Measurements from ENCODE around the gene SULT4A1.

Gene SULT4A1

DNA sequence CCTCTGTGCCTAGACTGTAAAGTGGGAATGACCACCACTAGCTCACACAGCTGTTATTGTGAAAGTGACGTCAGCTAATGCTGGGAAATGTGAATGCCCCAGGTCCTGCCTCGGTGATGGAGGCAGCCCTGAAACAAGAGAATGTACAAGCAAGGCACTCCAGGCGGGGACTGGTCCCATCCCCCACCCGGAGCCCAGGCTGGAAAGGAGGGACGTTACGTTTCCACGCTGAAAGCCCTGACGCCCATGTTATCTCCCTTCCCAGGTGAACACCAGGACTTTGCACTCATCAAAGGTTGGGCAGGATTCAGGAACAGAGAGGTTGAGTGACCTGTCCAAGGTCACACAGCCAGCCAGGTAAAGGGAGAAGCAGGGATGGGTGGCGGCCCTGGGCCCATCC is 784 bp downstream of the SULT4A1 start:
- peak in 7 of 56 donors; percentile 4 to 49 (median 22) for DNase-seq

DNA sequence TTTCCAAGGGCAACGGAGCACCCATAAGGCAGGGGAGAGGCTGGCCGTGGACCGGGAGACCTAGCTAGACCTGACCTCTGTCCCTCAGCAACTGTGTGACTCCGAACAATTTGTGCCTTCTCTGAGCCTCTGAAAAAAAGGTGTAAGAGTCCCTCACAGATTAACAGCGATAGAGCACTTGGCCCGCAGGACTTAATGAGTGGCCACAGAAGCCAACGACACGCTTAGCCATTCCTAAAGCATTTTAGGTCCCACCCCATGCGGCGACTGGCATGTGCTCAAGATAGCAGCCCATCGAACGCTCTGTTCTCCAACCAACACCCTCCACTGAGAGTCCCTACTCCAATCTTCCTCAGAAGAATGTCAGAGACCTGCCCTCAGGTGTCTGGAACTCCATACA is 1.5 kb downstream of the SULT4A1 start:
- DNase-seq: no peak

DNA sequence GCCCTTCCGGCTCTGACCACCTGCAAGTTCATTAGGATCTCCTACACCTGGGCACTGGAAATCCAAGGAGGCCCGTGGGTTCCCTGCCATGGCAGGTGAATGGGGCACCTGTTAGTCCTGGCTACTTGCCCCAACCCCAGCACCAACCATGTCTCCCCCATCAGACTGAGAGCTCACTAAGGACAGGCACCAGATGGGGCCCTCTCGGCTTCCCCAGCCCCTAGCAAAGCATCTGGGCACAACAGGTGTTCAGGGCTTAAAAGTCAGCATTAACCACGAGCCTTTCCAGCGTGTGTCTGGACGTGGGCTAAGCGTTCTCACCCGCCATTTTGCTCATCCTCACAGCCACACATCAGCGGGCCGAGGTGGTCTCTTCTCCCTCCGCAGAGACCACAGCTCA is 2.2 kb downstream of the SULT4A1 start:
- DNase-seq: no peak

DNA sequence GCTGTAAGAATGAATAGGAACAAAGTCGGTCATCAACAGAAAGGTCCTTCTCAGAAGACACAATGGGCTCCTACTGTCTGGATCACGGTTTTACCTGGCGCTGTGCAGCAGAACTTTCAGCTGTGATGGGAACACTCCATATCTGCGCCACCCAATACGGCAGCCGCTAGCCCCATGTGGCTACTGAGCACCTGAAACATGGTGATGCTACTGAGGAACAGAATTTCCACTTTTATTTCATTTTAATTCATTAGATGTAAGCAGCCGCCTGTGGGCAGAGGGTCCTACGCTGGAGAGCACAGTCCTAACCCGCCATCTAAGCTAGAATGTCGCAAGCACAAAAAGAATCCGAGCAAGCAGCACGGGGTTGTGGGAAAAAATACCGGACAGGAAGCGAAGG is 2.7 kb downstream of the SULT4A1 start:
- DNase-seq: no peak

DNA sequence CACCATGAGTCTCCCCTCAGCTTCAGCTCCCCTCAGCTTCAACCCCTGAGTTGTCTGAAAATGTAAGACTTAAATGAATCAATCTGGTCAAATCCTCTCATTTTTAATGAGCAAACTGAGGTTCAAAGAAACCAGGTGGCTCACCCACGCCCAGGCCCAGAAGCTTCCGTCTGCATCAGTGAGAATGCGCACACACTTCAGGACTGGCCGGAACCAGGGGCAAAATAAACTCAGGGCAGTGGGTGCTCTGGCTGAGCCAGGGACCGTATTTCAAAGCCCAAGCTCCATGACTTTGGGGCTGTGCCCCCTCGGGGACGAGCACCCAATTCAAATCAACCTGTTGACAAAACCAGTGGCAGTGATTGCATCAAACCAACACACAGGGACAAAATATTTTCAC is 3.1 kb downstream of the SULT4A1 start:
- no peak for DNase-seq

DNA sequence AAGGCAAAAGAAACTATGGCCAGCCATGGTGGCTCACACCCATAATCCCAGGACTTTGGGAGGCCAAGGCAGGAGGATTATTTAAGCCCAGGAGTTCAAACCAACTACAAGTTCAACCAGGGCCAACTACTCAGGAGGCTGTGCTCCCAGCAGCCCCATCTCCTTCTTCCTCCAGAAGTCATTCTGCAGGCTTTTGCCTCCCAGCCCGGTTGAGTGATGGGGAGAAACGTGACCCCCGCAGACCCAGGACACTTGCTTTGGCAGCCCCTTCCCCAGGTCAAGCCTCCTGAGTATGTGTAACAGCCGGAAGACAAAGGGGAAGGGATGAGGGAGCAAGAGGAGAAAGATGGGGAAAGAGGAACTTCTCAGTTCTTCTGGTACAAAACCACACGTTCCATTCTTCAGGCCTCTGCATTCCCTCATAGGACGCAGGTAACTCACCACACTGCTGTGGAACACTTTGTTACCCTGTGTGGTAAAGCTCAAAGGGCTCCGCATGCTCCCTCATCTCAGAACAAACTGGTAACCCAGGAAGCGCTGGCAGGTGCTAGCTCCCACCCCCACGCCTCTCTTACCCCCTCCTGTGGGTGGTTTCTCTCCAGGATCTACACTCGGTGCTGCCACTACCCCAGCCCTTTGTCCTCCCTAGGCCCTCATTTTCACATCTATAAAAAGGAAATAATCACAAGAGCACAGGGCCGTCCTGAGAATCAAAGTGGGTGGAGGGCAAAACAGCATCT is 4.0 kb downstream of the SULT4A1 start:
- DNase-seq: no peak

DNA sequence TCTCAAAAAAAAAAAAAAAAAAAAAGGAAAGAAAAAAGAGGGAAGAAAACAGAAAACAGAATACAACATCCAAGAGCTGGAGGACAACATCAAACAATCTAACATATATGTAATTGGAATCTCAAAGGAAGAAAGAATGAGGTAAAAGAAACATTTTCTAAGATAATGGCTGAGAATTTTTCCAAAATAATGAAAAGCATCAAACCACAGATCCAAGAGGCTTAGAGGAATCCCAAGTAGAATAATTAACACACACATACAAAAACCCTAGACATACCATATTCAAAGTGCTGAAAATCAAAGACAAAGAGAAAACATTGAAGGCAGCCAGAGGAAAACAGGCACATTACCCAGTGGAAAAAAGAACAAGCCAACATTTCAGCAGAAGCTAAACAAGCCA is 4.9 kb downstream of the SULT4A1 start:
- no peak for DNase-seq

DNA sequence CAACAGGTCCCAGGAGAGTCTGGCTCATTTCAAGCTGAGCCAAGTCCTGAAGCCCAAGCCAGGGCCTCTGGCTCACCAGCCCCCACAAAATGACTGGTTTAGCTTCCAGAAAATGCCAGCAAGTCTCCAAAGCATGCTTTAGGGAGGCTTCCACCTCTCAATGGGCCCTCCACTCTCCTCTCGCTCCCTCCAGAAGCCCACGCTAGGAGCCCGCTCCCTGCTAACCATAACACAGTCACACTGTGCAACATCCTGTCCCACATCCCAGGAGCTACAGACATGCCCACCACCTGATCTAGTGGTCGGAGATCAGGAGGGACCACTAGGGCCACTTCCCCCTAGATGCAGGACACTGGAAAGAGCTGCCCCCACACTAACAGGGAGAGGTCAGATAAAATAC is 6.9 kb downstream of the SULT4A1 start:
- no peak for DNase-seq

DNA sequence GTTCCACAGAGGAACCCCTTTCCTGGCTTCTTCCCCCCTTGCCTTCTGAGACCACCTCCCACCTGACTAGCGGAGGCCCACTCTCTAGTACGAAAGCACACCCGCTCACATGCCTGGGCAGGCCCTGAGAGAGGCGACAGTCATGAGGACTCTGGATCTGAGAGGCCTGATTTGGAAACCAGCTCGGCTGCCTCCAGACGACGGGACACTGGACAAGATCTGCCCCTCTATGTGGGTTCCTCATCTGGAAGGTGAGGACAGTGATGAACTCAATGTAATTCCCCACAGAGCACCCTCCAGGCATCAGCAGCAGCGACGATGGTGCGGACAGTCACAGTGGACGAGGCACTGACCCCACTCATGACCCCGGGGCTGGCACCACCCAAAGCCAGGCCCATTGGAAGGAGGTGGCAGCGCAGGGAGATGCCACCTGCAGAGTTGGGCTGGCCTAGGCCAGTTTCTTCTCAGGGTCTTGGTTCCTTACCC is 7.5 kb downstream of the SULT4A1 start:
- DNase-seq: no peak

DNA sequence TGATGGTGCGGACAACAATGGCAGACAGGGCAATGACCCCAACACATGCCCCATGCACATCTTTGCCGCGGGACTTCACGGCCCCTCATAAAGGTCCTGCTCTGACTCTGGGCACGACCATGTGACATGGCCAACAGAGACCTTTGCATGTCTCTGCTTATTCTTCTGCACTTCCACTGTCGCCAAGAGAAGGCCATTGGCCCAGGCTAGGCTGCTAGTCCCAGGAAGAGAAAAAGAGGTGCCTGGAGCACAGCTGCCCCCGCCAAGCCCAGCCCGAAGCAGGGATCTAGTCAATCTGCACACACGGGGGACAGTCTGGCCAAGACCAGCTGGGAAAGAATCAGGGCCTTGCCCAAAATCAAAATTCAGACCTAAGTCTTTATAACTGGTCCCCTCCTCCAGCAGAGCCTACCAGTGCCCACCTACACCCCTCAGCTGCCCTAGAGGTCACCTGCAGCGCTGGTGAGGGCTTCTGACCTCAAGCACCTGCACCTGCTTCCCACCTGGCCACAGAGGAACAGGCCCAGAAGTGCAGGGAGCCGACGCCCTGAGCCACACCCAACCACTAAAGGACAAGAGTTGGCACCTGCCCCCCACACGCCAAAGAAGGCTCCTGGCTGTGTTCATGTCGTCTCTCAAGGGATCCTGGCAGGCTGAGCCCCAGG is 8.1 kb downstream of the SULT4A1 start:
- no peak for DNase-seq

DNA sequence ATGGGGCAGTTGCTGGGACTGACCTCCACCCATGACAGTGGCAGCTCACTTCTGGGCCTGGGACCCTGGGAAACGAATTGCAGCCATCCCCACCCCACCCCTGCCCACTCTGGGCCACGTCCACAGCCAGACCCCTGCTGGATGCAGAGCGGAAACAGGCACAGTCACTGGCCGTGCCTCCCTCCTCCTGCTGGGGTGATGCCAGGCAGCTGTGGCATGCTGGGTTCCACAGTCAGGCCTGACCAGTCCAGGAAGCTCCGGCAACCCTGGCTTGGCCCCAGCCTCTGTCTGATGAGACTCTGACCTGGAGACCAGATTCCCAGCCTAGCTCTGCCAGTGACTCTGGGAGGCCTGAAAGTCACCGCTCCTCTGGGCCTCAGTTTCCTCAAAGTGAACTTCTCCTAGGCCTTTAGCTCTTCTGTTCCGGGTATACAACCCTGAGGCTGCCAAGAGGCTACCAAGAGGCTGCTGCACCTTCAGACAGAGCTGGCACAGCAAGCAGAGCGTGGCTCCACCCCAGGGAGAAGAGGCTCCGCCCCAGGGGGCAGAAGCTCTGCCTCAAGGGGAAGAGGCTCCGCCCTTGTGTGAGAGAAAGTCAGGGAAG is 8.9 kb downstream of the SULT4A1 start:
- peak in 1 of 56 donors; percentile 16 for DNase-seq

DNA sequence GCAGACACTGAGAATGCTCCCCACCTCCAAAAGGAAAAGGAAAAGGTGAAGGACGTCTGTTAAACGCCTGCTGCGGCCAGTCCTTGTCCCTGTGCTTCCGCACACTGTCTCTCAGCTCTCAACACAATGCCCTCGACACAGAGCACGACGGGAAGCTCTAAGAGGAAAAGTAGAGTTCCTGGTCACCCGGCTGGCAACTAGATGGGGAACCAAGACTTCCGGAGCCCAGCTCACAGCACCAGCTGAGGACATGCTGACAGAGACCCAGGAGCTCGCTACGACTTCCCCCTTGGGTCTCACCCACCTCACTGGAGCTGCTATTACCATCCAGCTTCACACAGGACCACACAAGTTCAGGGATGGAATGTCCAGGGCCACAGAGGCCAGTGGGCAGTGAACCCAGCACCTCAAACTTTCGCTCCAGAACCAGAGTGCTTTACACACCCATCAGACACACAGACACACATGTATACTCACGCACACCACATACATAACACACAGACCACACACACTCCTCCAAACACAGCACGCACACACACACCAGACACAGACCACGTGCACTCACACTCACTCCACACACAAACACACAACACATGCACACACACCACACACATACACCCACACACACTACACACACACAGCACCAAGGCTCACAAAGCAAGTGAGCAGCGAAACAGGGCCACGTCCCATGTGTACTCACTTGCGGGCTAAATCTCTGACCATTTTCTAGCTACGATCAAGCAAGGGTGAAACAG is 9.6 kb downstream of the SULT4A1 start:
- peak in 1 of 56 donors; percentile 13 for DNase-seq

DNA sequence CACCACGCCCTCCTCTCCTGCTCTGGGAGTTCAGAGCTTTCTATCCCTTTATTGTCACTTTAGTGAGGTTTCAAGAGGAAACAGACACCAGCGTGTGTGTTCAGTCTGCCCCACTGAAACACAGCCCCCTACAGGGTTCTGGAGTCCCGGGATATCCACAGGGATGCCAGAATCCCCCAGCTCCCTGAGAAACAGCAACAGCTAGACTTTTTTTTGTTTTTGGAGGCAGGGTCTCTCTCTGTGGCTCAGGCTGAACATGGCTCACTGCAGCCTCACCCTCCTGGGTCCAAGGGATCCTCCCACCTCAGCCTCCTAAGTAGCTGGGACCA is 10.4 kb downstream of the SULT4A1 start:
- no peak for DNase-seq

DNA sequence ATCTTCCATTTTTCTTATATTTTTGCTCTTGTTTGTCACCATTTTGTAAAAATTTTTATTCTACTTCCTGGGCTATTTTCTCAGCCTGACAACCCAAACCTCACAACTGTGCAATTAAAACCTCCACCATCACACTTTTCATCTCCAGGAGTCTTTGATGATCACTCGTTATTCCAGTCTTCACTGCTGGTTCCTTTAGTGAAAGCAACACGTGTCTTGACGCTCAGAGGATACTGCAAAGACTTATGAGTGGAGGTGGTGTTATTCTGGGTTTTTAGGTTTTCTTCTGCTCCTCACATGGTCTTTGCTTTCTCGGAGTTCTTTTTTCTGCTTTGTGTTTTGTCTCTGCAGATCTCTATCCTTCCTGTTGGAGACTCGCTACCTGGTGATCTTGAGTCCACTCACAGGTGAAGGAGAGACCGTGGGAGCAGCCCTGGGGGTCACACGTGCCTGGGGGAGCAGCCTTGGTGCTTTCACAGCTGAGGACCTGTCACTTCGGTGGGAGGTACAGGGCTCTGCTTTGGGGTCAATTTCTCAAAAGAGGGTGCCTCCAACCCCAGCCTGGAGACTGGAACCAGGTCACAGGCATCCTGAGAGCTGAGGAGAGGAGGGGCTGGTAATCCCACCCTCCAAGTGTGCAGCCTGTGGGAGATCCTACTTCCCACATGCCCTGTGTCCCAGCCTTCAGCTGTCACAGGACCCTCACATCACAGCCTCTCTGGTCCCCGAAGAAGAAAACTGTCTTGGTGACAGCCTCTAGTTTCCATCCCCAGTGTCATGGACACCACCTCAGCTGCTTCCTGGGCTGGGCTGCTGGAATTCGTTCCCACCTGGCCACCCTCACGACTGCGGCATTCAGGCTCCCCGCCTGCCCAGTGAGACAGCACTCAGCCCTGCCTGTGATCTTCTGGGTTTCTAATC is 11.0 kb downstream of the SULT4A1 start:
- no peak for DNase-seq

DNA sequence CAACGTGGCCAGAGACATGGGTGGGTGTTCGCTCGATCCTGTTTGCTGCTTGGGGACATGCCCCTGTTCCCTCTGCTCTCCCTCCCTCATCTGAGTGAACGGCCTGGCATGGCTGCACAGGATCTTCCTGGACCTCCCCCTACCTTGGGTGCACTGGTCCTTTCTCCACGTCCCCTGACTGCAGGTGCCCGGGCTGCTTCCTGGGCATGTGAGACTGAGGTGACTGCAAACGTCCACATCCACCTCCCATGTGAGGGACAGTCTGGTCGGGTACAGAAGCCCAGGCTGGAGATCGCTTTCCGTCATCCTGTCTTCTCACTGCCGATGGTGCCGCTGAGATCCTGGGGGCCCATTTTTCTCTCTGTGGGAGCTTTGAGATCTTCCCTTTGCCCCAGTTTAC is 11.8 kb downstream of the SULT4A1 start:
- no peak for DNase-seq

DNA sequence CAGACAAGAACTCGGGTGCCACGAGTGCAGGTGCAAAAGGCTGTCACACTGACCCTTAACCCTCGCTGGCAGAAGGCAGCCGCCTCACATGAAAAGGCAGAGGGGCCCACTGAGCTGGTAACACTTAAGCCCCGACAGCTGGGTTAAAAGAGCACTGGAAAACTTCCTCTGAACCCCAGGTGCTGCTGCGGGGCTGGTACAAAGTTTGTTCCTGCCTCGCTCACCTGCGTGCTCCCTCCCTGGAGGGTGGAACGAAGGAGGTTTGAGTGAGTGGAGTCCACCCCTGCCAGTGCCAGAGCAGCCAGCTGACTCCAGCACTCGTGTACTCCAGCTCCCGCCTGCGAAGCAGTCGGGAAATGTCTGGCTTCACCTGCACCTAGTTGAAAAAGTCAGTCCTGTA is 12.6 kb downstream of the SULT4A1 start:
- no peak for DNase-seq

DNA sequence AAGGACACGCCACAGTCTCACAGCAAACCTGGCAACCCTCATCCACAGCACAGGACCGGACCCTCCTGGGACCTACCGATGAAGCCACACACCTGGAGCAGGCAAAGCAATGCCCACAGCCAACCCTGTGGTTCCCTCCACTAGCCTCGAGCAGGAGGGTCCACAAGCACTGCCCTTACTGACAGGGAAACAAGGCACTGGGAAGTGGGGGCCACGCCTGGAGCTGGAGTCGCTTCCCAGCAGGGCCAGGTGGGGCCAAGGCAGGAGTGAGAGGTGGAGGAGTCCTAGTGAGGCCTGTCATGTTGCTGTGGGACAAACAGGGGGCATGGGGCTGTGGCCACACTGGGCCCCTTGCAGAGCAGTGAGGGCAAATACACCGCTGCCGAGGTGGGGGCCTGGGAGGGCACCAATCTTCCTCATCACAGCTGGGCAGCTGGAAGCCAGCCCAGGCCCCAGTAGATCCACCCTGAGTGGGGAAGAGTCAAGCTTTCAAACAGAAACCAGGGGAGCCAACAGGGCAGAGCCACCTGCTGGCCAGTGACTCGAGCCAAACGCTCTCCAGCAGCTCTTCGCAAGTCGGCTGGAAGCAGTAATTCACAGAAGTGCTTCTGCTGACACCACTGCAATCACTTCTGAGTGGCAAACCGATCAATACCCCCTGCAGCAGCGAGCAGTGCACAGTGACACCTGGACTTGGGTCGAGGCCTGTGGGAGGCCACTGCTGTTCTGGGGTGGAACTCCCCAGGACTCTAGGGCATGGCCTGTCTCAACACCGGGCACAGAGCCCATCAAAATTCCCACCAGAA is 13.7 kb downstream of the SULT4A1 start:
- no peak for DNase-seq

DNA sequence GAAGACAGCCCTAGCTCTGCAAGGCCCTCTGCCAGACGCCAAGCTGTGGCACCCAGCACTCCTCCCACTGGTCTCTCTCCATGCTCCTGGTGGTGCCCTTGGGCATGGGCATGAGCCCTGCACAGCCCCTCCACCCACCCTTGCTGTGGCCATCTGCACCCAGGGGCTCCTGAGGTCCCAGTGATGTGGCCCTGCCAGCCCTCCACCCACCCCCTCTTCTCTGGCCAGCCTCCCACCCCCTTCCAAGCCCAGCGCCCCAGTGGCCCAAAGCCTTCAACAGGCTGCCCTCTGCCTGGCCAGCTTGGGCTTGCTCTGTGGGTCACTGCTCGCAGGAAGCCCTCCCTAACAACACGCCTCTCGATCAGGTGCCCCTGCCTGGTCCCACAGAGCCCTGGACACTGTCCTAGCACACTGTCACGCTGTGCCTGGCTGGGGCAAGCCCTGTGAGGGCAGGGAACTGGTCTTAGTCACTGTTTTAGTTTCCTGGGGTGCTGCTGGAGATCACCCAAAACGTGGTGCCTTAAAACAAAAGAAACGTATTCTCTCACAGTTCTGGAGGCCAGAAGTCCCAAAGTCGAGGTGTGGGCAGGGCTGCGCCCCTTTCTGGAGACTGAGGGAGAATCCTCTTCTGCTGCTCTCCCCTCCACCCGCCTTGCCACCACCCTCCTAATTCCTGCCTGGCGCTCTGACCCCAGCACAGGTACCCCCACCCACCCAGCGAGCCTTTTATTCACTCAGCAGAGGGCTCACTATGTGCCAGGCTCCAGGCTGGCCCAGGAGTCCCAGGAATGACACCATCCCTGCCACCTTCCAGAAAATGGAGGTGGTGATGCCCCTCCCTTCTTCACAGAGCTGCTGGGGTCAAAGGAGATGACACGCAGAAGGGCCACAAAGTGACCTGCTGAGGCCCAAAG is 14.7 kb downstream of the SULT4A1 start:
- DNase-seq: no peak

DNA sequence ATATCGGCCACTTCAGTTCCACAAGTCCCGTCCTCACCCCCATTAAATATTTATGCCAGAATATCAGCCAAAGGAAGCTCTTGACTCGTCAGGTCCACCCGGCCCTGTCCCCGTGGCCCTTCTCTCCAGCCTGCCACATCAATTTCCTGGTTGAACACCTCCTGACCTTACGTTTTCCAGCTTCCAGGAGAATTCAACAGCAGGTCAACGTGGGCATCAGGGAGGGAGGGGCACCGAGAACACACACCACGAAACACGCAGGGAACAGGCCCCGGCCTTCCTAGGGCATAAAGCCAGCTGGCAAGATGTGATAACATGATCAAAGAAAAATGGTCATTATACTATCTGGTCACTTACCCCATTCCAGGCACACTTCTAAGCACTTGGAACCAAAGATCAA is 15.3 kb downstream of the SULT4A1 start:
- DNase-seq: no peak
